ENCODE results near the gene BSND. TPM values are rescaled to one million over a fixed set of nuclear protein-coding genes. Genes with fewer than 3 reads are reported as not detected.

The BSND gene
- total and polyA plus RNA-seq, 2 experiments from 2014 or later, result 0.21 to 0.23 TPM

GRCh38 chr1:54987919-54988705, 10.6 kb upstream of the BSND start:
- H3K9me3 ChIP-seq (ENCODE audit: low read depth), result no peaks in the 10 kb centered on the region
- no peaks in the 10 kb centered on the region for H3K36me3 ChIP-seq (replicated peaks; ENCODE audit: insufficient read depth, low read depth)
- H3K9me2 ChIP-seq (replicated peaks; ENCODE audit: insufficient read depth), result no peaks in the 10 kb centered on the region
- H3K4me1 ChIP-seq (ENCODE audit: insufficient read depth), result no peaks in the 10 kb centered on the region
- H3K4me2 ChIP-seq, result no peak overlapping the region
- WGBS (ENCODE audit: low lambda C conversion rate, missing lambda C conversion rate), result 88% methylated on average over 8 of the region's 8 CpGs
- no peak overlapping the region for H2AFZ ChIP-seq
- no peak for DNase-seq (ENCODE audit: low spot score)
- no peak overlapping the region for H3K27ac ChIP-seq
- H3K27me3 ChIP-seq, result peaks cover 7% of the 10 kb centered on the region
- no peak overlapping the region for H3K4me3 ChIP-seq
- no peaks in the 10 kb centered on the region for H3K79me2 ChIP-seq
- no peaks in the 10 kb centered on the region for H4K20me1 ChIP-seq (ENCODE audit: insufficient read depth, poor library complexity, severe bottlenecking)
- TF ChIP-seq CTCF (IDR thresholded peaks at IDR 0.05; ENCODE audit: poor library complexity) (no peak), EZH2 (IDR thresholded peaks at IDR 0.05; ENCODE audit: borderline replicate concordance) (no peak), EZH2phosphoT487 (IDR thresholded peaks at IDR 0.05; ENCODE audit: low read depth, severe bottlenecking, unreplicated experiment) (no peak)

- H3K27ac ChIP-seq, result no peak overlapping the region
Measured at GRCh38 chr1:54988975-54989374, 9.8 kb upstream of the BSND start.

GRCh38 chr1:54989473-54989872, 9.3 kb upstream of the BSND start:
- no peak overlapping the region for H3K4me2 ChIP-seq
- no peak overlapping the region for H3K4me3 ChIP-seq
- no peaks in the 10 kb centered on the region for H3K36me3 ChIP-seq (replicated peaks; ENCODE audit: insufficient read depth, low read depth)
- H3K9me3 ChIP-seq (ENCODE audit: low read depth), result no peaks in the 10 kb centered on the region
- 94% methylated on average over 8 of the region's 8 CpGs for WGBS (ENCODE audit: low lambda C conversion rate, missing lambda C conversion rate)
- H3K9me2 ChIP-seq (replicated peaks; ENCODE audit: insufficient read depth), result no peaks in the 10 kb centered on the region
- H3K27ac ChIP-seq, result no peak overlapping the region
- DNase-seq (ENCODE audit: low spot score), result no peak
- H3K79me2 ChIP-seq, result no peaks in the 10 kb centered on the region
- H2AFZ ChIP-seq, result no peak overlapping the region
- no peaks in the 10 kb centered on the region for H4K20me1 ChIP-seq (ENCODE audit: insufficient read depth, poor library complexity, severe bottlenecking)
- H3K27me3 ChIP-seq, result no peaks in the 10 kb centered on the region
- no peaks in the 10 kb centered on the region for H3K4me1 ChIP-seq (ENCODE audit: insufficient read depth)
- TF ChIP-seq EZH2 (IDR thresholded peaks at IDR 0.05; ENCODE audit: borderline replicate concordance) (no peak), EZH2phosphoT487 (IDR thresholded peaks at IDR 0.05; ENCODE audit: low read depth, severe bottlenecking, unreplicated experiment) (no peak), CTCF (IDR thresholded peaks at IDR 0.05; ENCODE audit: poor library complexity) (no peak)

More at GRCh38 chr1:54988975-54989374, 9.8 kb upstream of the BSND start:
- H2AFZ ChIP-seq, result no peak overlapping the region
- no peaks in the 10 kb centered on the region for H3K27me3 ChIP-seq
- no peaks in the 10 kb centered on the region for H3K79me2 ChIP-seq
- no peaks in the 10 kb centered on the region for H3K9me2 ChIP-seq (replicated peaks; ENCODE audit: insufficient read depth)
- no peaks in the 10 kb centered on the region for H3K9me3 ChIP-seq (ENCODE audit: low read depth)
- no peaks in the 10 kb centered on the region for H3K4me1 ChIP-seq (ENCODE audit: insufficient read depth)
- DNase-seq (ENCODE audit: low spot score), result no peak
- H4K20me1 ChIP-seq (ENCODE audit: insufficient read depth, poor library complexity, severe bottlenecking), result no peaks in the 10 kb centered on the region
- WGBS (ENCODE audit: low lambda C conversion rate, missing lambda C conversion rate), result 94% methylated on average over 4 of the region's 4 CpGs
- no peaks in the 10 kb centered on the region for H3K36me3 ChIP-seq (replicated peaks; ENCODE audit: insufficient read depth, low read depth)
- no peak for TF ChIP-seq CTCF (IDR thresholded peaks at IDR 0.05; ENCODE audit: poor library complexity)
- TF ChIP-seq EZH2phosphoT487 (IDR thresholded peaks at IDR 0.05; ENCODE audit: low read depth, severe bottlenecking, unreplicated experiment), result no peak
- no peak for TF ChIP-seq EZH2 (IDR thresholded peaks at IDR 0.05; ENCODE audit: borderline replicate concordance)
- H3K4me3 ChIP-seq, result no peak overlapping the region
- no peak overlapping the region for H3K4me2 ChIP-seq
